Pons (tissue), 1 donor: ENCODE data around the gene TM2D3.

Experiments
- DNase-seq: peaks from one replicate; pipeline ENCODE4 v3.0.0-alpha.2; 2016; ENCODE audit warnings: low spot score

TM2D3 gene

GRCh38 chr15:101604124-101604874 lies 47.9 kb downstream of the TM2D3 start:
- no peak for DNase-seq

- no peak for DNase-seq
Measured at GRCh38 chr15:101602801-101603200, 49.4 kb downstream of the TM2D3 start.

GRCh38 chr15:101600035-101600434 lies 52.1 kb downstream of the TM2D3 start:
- no peak for DNase-seq

GRCh38 chr15:101599091-101599490 lies 53.1 kb downstream of the TM2D3 start:
- DNase-seq = no peak

DNA sequence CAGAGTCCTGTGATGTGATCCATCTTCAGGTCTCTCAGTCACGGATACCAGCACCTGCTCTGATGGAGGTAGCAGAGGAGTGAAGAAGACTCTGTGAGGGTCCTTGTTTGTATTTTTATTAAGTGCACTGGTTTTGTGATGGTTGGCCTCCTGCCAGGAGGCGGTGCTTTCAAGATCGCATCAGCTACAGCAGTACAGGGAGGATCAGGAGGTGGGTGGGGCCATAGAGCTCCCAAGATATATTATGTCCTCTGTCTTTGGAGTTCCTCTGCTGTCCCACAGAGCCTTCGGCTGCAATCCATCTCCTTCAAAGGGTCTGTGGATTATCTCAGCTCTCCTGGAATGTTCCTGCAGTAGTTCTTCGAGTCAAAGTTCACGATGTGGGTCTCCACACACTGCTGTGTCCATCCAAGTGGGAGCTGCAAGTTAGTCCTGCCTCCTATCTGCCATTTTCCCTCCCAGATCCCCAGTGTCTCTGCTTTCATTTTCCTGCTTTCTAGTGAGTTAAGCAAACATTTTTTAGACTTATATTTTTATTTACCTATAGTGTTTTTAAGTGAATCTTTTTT lies 54.7 kb downstream of the TM2D3 start:
- DNase-seq = no peak

- no peak for DNase-seq
Measured at GRCh38 chr15:101596633-101597032, 55.5 kb downstream of the TM2D3 start.
